Mesendoderm (in vitro differentiated cells): ENCODE data around the gene CDK14. TPM values are rescaled to one million over a fixed set of nuclear protein-coding genes. Genes with fewer than 3 reads are reported as not detected.

ENCODE experiments used
- DNase-seq: peaks from one replicate; pipeline ENCODE4 v3.0.0; 2013
- H2AK5ac ChIP-seq: 2 replicates; pipeline ENCODE4 v1.6.1; 2013; ENCODE audit warnings: low read length, inconsistent platforms
- H2BK120ac ChIP-seq: 2 replicates; pipeline ENCODE4 v1.6.1; 2013; ENCODE audit warnings: low read depth, mild to moderate bottlenecking, low read length, moderate library complexity, mixed read lengths
- H2BK15ac ChIP-seq: replicated peaks from 2 replicates; pipeline ENCODE4 v1.6.1; 2013; ENCODE audit warnings: low read depth, mild to moderate bottlenecking, moderate library complexity
- H2BK5ac ChIP-seq: 2 replicates; pipeline ENCODE4 v1.6.1; 2013; ENCODE audit warnings: low read length, inconsistent platforms
- H3K18ac ChIP-seq: 2 replicates; pipeline ENCODE4 v1.6.1; 2013; ENCODE audit warnings: mild to moderate bottlenecking, low read length, mixed read lengths
- H3K23ac ChIP-seq: one replicate; pipeline ENCODE4 v1.6.1; 2013; ENCODE audit warnings: low read length
- H3K27ac ChIP-seq: 2 replicates; pipeline ENCODE4 v1.5.1; 2013; ENCODE audit warnings: low read depth, mild to moderate bottlenecking, inconsistent platforms, low read length, moderate library complexity
- H3K27me3 ChIP-seq: 2 replicates; pipeline ENCODE4 v1.6.1; 2013; ENCODE audit warnings: low read length, control low read depth, mild to moderate bottlenecking, inconsistent platforms; ENCODE audit not compliant: insufficient read depth, poor library complexity
- H3K36me3 ChIP-seq: 2 replicates; pipeline ENCODE4 v1.6.1; 2013; ENCODE audit warnings: low read length, inconsistent platforms; ENCODE audit not compliant: control insufficient read depth, insufficient read depth
- H3K4ac ChIP-seq: one replicate; pipeline ENCODE4 v1.6.1; 2013; ENCODE audit warnings: low read depth, mild to moderate bottlenecking, low read length, moderate library complexity
- H3K4me1 ChIP-seq: 2 replicates; pipeline ENCODE4 v1.6.1; 2013; ENCODE audit warnings: low read depth, low read length, inconsistent platforms; ENCODE audit not compliant: control insufficient read depth
- H3K4me2 ChIP-seq: 2 replicates; pipeline ENCODE4 v1.6.1; 2013; ENCODE audit warnings: low read length
- H3K4me3 ChIP-seq: 2 replicates; pipeline ENCODE4 v1.5.1; 2013; ENCODE audit warnings: mild to moderate bottlenecking, low read length
- H3K56ac ChIP-seq: one replicate; pipeline ENCODE4 v1.6.1; 2013; ENCODE audit warnings: low read length
- H3K79me1 ChIP-seq: 2 replicates; pipeline ENCODE4 v1.6.1; 2013; ENCODE audit warnings: low read length, inconsistent platforms
- H3K79me2 ChIP-seq: 2 replicates; pipeline ENCODE4 v1.6.1; 2013; ENCODE audit warnings: mild to moderate bottlenecking, low read length; ENCODE audit not compliant: control insufficient read depth, insufficient read depth
- H3K9ac ChIP-seq: 2 replicates; pipeline ENCODE4 v1.6.1; 2013; ENCODE audit warnings: low read length, inconsistent platforms
- H4K5ac ChIP-seq: one replicate; pipeline ENCODE4 v1.6.1; 2013; ENCODE audit warnings: low read length
- H4K8ac ChIP-seq: one replicate; pipeline ENCODE4 v1.6.1; 2013; ENCODE audit warnings: low read depth, mild to moderate bottlenecking, control low read depth, low read length, moderate library complexity
- WGBS: extraction: QIAGEN DNeasy Blood & Tissue Kit; methylation state at CpG from one replicate; pipeline ENCODE4 v1.1.7; 2013; ENCODE audit warnings: low lambda C conversion rate, missing lambda C conversion rate; ENCODE audit not compliant: insufficient coverage; ENCODE audit errors: extremely low coverage; 5-methylcytosine and 5-hydroxymethylcytosine counted together
- polyA plus RNA-seq, 2 experiments: library from polyadenylated mRNA; stranded (reverse); fragments of 200-250 nt; gene quantifications; one replicate each; pipeline ENCODE4 v1.2.3, GENCODE V29; 2013

Gene CDK14
- polyA plus RNA-seq (2013, experiment 1 of 2) = 16.3 TPM
- polyA plus RNA-seq (2013, experiment 2 of 2) = 18.7 TPM

GRCh38 chr7:90595801-90596670 lies at the start of gene CDK14:
CDK14 (plus strand) TSS chr7:90596321; CDS start chr7:90596628, 307 bp downstream.
- Histone ChIP-seq H3K79me1 (peaks cover 2% of the 10 kb centered on the region), H3K4ac (peak within 1 kb of the TSS; percentile 89), H3K4me1 (no peaks in the 10 kb centered on the region), H3K23ac (peak within 1 kb of the TSS; percentile 20), H3K9ac (peak within 1 kb of the TSS; percentile 84), H3K18ac (peak within 1 kb of the TSS; percentile 46), H3K4me3 (peak within 1 kb of the TSS; percentile 79), H2BK15ac (peak within 1 kb of the TSS; percentile 94), H3K4me2 (peak within 1 kb of the TSS; percentile 84), H2BK120ac (peak within 1 kb of the TSS; percentile 79), H4K8ac (no peak within 1 kb of the TSS), H2AK5ac (no peak within 1 kb of the TSS), H4K5ac (no peak within 1 kb of the TSS), H3K27me3 (no peaks in the 10 kb centered on the region), H3K79me2 (peaks cover 12% of the 10 kb centered on the region), H3K27ac (peak within 1 kb of the TSS; percentile 90), H3K36me3 (no peaks in the 10 kb centered on the region), H3K56ac (peak within 1 kb of the TSS; percentile 96), H2BK5ac (peak within 1 kb of the TSS; percentile 74)
- WGBS = no CpG with 5 or more reads among the region's 118 CpGs
- peak; percentile 83 for DNase-seq

DNA sequence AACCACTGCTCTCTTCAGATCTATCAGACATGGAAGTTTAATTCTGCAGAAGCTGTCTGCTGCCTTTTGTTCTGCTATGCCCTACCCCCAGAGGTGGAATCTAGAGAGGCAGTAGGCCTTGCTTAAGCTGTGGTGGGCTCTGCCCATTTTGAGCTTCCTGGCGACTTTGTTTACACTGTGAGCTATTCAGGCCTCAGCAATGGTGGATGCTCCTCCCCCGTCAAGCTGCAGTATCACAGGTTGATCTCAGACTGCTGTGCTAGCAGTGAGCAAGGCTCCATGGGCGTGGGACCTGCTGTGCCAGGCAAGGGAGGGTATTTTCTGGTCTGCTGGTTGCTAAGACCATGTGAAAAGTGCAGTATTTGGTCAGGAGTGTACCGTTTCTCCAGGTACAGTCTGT lies 45.1 kb upstream of the CDK14 start:
- H3K4me1 ChIP-seq = no peaks in the 10 kb centered on the region
- no peak overlapping the region for H2BK120ac ChIP-seq
- no peak overlapping the region for H3K4me3 ChIP-seq
- peak; percentile 68 for DNase-seq
- WGBS = no CpG with 5 or more reads among the region's 4 CpGs
- H3K4me2 ChIP-seq = no peak overlapping the region
- no peak overlapping the region for H4K5ac ChIP-seq
- H3K4ac ChIP-seq = no peak overlapping the region
- H3K18ac ChIP-seq = no peak overlapping the region
- no peak overlapping the region for H3K56ac ChIP-seq
- no peaks in the 10 kb centered on the region for H3K27me3 ChIP-seq
- H3K36me3 ChIP-seq = no peaks in the 10 kb centered on the region
- no peak overlapping the region for H2BK15ac ChIP-seq
- no peaks in the 10 kb centered on the region for H3K79me2 ChIP-seq
- no peak overlapping the region for H3K23ac ChIP-seq
- H4K8ac ChIP-seq = no peak overlapping the region
- no peak overlapping the region for H2AK5ac ChIP-seq
- no peak overlapping the region for H3K27ac ChIP-seq
- no peak overlapping the region for H2BK5ac ChIP-seq
- H3K9ac ChIP-seq = no peak overlapping the region
- no peaks in the 10 kb centered on the region for H3K79me1 ChIP-seq

GRCh38 chr7:90552521-90552920 lies 43.6 kb upstream of the CDK14 start:
- Histone ChIP-seq H3K27ac (no peak overlapping the region), H3K4ac (no peak overlapping the region), H3K56ac (no peak overlapping the region), H2BK15ac (no peak overlapping the region), H3K79me1 (no peaks in the 10 kb centered on the region), H3K27me3 (no peaks in the 10 kb centered on the region), H4K5ac (no peak overlapping the region), H2BK5ac (no peak overlapping the region), H3K9ac (no peak overlapping the region), H2AK5ac (no peak overlapping the region), H3K4me2 (no peak overlapping the region), H3K4me3 (no peak overlapping the region), H3K23ac (no peak overlapping the region), H3K4me1 (no peaks in the 10 kb centered on the region), H3K79me2 (no peaks in the 10 kb centered on the region), H2BK120ac (no peak overlapping the region), H3K36me3 (no peaks in the 10 kb centered on the region), H4K8ac (no peak overlapping the region), H3K18ac (no peak overlapping the region)
- DNase-seq = no peak
- WGBS = no CpG with 5 or more reads among the region's 1 CpG

DNA sequence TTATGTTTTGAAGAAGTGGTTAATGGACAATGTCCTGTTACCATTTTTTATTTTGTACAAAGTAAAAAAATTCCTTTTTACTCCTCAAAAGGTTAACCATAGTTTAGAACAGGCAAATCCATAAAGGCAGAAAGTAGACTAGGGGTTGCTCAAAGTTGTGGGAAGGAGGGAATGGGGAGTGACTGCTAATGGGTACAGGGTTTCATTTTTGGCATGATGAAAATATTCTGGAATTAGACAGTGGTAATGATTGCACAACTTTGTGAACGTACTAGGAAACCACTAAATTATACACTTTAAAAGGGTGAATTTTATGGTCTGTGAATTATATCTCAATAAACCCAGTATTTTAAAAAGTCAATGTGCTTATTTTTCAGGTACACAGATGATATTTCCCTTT lies 35.4 kb upstream of the CDK14 start:
- H2BK15ac ChIP-seq = no peak overlapping the region
- H3K4me3 ChIP-seq = no peak overlapping the region

GRCh38 chr7:90563286-90563685 lies 32.8 kb upstream of the CDK14 start:
- H2AK5ac ChIP-seq = no peak overlapping the region
- H2BK15ac ChIP-seq = no peak overlapping the region
- H4K8ac ChIP-seq = no peak overlapping the region
- no peak overlapping the region for H4K5ac ChIP-seq
- no peak overlapping the region for H3K23ac ChIP-seq
- H3K9ac ChIP-seq = no peak overlapping the region
- no peak overlapping the region for H3K4me2 ChIP-seq
- H3K56ac ChIP-seq = no peak overlapping the region
- H3K18ac ChIP-seq = no peak overlapping the region
- no peaks in the 10 kb centered on the region for H3K27me3 ChIP-seq
- no peaks in the 10 kb centered on the region for H3K79me2 ChIP-seq
- no CpG with 5 or more reads among the region's 3 CpGs for WGBS
- H3K27ac ChIP-seq = no peak overlapping the region
- H3K4me3 ChIP-seq = no peak overlapping the region
- H3K4ac ChIP-seq = no peak overlapping the region
- no peaks in the 10 kb centered on the region for H3K4me1 ChIP-seq
- no peaks in the 10 kb centered on the region for H3K36me3 ChIP-seq
- no peaks in the 10 kb centered on the region for H3K79me1 ChIP-seq
- no peak overlapping the region for H2BK5ac ChIP-seq
- no peak for DNase-seq
- H2BK120ac ChIP-seq = no peak overlapping the region

More for the DNA sequence above, 35.4 kb upstream of the CDK14 start:
- no CpG with 5 or more reads among the region's 1 CpG for WGBS
- Histone ChIP-seq H3K27me3 (no peaks in the 10 kb centered on the region), H3K56ac (no peak overlapping the region), H4K5ac (no peak overlapping the region), H3K18ac (no peak overlapping the region), H3K79me1 (no peaks in the 10 kb centered on the region), H4K8ac (no peak overlapping the region), H3K4ac (no peak overlapping the region), H3K23ac (no peak overlapping the region), H3K4me1 (no peaks in the 10 kb centered on the region), H3K79me2 (no peaks in the 10 kb centered on the region), H3K9ac (no peak overlapping the region), H2BK5ac (no peak overlapping the region), H3K27ac (no peak overlapping the region), H3K4me2 (no peak overlapping the region), H2AK5ac (no peak overlapping the region), H2BK120ac (no peak overlapping the region), H3K36me3 (no peaks in the 10 kb centered on the region)
- DNase-seq = no peak
